ENCODE data around the gene BTG2.
"Not testable (repeated sequence)": the region's sequence is repeated elsewhere in the genome, so short reads cannot be mapped to it uniquely, and the experiment has no call there.

BTG2 gene

DNA sequence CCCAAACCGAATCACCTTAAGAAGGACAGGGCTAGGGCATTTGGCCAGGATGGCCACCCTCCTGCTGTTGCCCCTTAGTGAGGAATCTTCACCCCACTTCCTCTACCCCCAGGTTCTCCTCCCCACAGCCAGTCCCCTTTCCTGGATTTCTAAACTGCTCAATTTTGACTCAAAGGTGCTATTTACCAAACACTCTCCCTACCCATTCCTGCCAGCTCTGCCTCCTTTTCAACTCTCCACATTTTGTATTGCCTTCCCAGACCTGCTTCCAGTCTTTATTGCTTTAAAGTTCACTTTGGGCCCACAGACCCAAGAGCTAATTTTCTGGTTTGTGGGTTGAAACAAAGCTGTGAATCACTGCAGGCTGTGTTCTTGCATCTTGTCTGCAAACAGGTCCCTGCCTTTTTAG lies 3.6 kb downstream of the BTG2 start:
- peaks cover 52% of the 10 kb centered on the region for H3K4me1 Mint-ChIP-seq
- H3K27ac Mint-ChIP-seq: peak overlapping the region; percentile 87
- H3K36me3 Mint-ChIP-seq (ENCODE audit: low read depth): peaks cover 53% of the 10 kb centered on the region
- DNase-seq (no peak), ATAC-seq (no peak)
- H3K4me3 Mint-ChIP-seq: peak overlapping the region; percentile 97
- no peaks in the 10 kb centered on the region for H3K9me3 Mint-ChIP-seq
- no peaks in the 10 kb centered on the region for H3K27me3 Mint-ChIP-seq

DNA sequence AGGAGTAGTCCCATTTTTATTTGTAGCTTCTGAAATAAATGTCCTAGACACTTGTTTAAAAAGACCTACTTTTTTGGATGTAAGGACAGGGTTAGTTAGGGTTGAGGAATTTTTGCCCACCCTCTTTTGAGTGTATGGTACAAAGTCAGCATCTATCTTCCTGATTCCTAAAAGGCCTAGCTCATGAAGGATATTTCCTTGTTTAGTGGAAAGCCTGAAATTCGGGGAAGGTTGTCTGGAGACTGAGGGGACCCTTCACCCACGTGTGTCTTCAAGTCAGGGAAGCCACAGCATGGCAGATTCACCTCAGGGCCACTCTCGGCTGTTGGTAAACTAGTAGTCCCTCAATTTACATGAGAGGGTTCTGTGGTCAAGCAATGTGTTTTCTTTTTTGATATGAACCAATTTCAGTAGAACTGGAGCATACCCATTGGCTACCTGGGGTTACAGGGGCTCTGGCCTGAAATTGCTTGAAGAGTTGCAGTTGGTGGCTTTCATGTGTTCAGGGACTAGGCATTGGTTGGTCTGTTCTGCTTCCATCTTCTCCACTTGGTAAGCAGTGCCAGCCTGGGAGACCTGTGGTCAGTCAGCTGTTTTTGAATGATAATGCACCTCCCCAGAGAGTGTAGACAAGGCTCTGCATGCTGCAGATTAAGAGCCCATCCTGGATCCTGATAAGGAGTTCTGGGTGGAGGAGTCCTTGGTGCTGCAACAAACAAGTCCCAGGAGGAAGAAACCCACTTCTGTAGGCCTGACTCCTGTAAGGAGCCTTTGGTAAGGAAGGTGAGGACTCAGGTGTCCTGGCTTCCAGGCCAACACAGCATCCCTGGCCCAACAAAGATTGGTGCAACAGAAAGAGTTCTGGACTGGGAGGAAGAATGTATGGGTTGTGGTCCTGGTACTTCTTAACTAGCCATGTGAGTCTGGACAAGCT lies 6.3 kb downstream of the BTG2 start:
- Mint-ChIP-seq H3K9me3 (no peaks in the 10 kb centered on the region), H3K4me1 (peaks cover 41% of the 10 kb centered on the region), H3K36me3 (ENCODE audit: low read depth) (peaks cover 52% of the 10 kb centered on the region), H3K4me3 (no peak overlapping the region), H3K27ac (peak overlapping the region; percentile 27), H3K27me3 (no peaks in the 10 kb centered on the region)
- no peak for DNase-seq
- ATAC-seq: peak; percentile 12

GRCh38 chr1:203314025-203314759 lies 8.9 kb downstream of the BTG2 start:
- not testable (repeated sequence) for H3K9me3 Mint-ChIP-seq, ATAC-seq, DNase-seq, H3K27ac Mint-ChIP-seq, H3K4me3 Mint-ChIP-seq, H3K27me3 Mint-ChIP-seq
- H3K36me3 Mint-ChIP-seq (ENCODE audit: low read depth): peaks cover 27% of the 10 kb centered on the region
- H3K4me1 Mint-ChIP-seq: peaks cover 34% of the 10 kb centered on the region

- ATAC-seq: no peak
- peaks cover 35% of the 10 kb centered on the region for H3K4me1 Mint-ChIP-seq
- H3K36me3 Mint-ChIP-seq (ENCODE audit: low read depth): peaks cover 14% of the 10 kb centered on the region
- no peak for DNase-seq
- no peak overlapping the region for H3K4me3 Mint-ChIP-seq
- no peaks in the 10 kb centered on the region for H3K27me3 Mint-ChIP-seq
- H3K9me3 Mint-ChIP-seq: no peaks in the 10 kb centered on the region
- H3K27ac Mint-ChIP-seq: no peak overlapping the region
Observed at GRCh38 chr1:203316626-203317093, 11.3 kb downstream of the BTG2 start.

- DNase-seq: no peak
- Mint-ChIP-seq H3K27ac (no peak overlapping the region), H3K4me3 (no peak overlapping the region), H3K36me3 (ENCODE audit: low read depth) (peaks cover 14% of the 10 kb centered on the region), H3K27me3 (no peaks in the 10 kb centered on the region), H3K4me1 (peaks cover 42% of the 10 kb centered on the region), H3K9me3 (no peaks in the 10 kb centered on the region)
- ATAC-seq: no peak
Observed at GRCh38 chr1:203317429-203318228, 12.3 kb downstream of the BTG2 start.

GRCh38 chr1:203318229-203318517 lies 12.9 kb downstream of the BTG2 start:
- H3K27ac Mint-ChIP-seq: no peak overlapping the region
- ATAC-seq: no peak
- H3K36me3 Mint-ChIP-seq (ENCODE audit: low read depth): peaks cover 14% of the 10 kb centered on the region

DNA sequence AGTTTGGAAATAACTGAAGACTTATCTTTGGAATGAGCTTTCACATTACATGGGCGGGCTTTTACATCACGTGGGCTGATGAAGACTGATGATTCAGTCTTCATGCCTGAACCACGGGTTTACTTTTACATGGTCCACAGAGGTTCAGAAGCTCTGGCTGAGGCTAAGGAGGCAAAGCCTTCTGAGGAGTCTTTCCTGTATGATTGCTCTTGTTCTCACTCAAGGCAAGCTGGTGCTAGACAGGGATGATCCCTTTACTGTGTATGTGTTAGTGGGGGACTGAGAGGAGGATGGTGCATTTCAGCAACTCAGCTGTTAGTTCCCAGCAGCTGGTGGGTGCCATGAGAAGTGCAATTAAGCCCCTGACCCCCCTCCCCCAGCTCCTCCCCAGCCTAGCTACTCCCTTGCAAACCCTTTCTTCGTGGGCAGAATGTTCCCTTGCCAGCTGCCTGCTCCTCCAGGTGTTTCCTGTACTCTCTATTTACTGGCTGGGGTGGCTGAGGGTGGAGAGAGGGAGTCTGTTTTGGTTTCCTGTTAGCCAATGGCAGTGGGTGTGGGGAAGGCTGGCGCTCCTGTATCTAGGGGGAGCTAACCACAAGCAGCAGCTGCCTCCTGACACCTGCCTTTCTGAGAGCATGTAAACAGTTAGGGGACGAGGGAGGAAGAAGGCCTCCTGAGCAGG lies 15.4 kb downstream of the BTG2 start:
- H3K36me3 Mint-ChIP-seq (ENCODE audit: low read depth): no peaks in the 10 kb centered on the region
- DNase-seq (peak; percentile 51), ATAC-seq (peak; percentile 51)
- peaks cover 73% of the 10 kb centered on the region for H3K4me1 Mint-ChIP-seq
- H3K4me3 Mint-ChIP-seq: no peak overlapping the region
- no peaks in the 10 kb centered on the region for H3K27me3 Mint-ChIP-seq
- peak overlapping the region; percentile 79 for H3K27ac Mint-ChIP-seq
- H3K9me3 Mint-ChIP-seq: no peaks in the 10 kb centered on the region

More at GRCh38 chr1:203318229-203318517, 12.9 kb downstream of the BTG2 start:
- H3K27me3 Mint-ChIP-seq: no peaks in the 10 kb centered on the region
- no peak for DNase-seq
- peaks cover 48% of the 10 kb centered on the region for H3K4me1 Mint-ChIP-seq
- H3K9me3 Mint-ChIP-seq: no peaks in the 10 kb centered on the region
- no peak overlapping the region for H3K4me3 Mint-ChIP-seq

GRCh38 chr1:203321273-203322052 lies 16.1 kb downstream of the BTG2 start:
- H3K9me3 Mint-ChIP-seq: no peaks in the 10 kb centered on the region
- peaks cover 81% of the 10 kb centered on the region for H3K4me1 Mint-ChIP-seq
- no peak for DNase-seq
- no peaks in the 10 kb centered on the region for H3K36me3 Mint-ChIP-seq (ENCODE audit: low read depth)
- no peaks in the 10 kb centered on the region for H3K27me3 Mint-ChIP-seq
- no peak overlapping the region for H3K4me3 Mint-ChIP-seq
- no peak for ATAC-seq
- peak overlapping the region; percentile 79 for H3K27ac Mint-ChIP-seq

GRCh38 chr1:203322500-203323179 lies 17.3 kb downstream of the BTG2 start:
- no peak for DNase-seq
- no peak for ATAC-seq
- no peaks in the 10 kb centered on the region for H3K9me3 Mint-ChIP-seq
- H3K4me3 Mint-ChIP-seq: no peak overlapping the region
- no peak overlapping the region for H3K27ac Mint-ChIP-seq
- H3K4me1 Mint-ChIP-seq: peaks cover 86% of the 10 kb centered on the region
- no peaks in the 10 kb centered on the region for H3K36me3 Mint-ChIP-seq (ENCODE audit: low read depth)
- no peaks in the 10 kb centered on the region for H3K27me3 Mint-ChIP-seq

DNA sequence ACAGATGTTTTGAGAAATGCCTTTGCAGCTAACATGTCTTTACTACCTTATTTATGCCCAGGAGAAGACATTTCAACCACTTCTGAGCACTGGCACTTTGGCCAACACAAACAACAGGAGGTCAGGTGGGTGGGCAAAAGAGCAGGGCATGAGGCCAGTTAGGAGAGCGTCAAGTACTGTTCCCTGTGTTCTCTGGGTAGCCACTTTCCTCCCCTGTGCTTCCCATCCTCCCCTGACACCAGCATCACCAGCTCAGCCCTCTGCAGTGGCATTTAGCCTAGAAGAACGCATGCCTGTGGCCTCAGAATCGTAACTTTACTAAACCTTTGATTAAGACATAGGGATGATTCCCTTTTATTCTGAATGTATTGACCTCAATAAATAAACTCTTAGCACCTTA lies 18.3 kb downstream of the BTG2 start:
- Mint-ChIP-seq H3K27ac (peak overlapping the region; percentile 75), H3K27me3 (no peaks in the 10 kb centered on the region)

GRCh38 chr1:203324105-203325025 lies 19.0 kb downstream of the BTG2 start:
- ATAC-seq: no peak

More for the DNA sequence above, 18.3 kb downstream of the BTG2 start:
- DNase-seq: no peak
- ATAC-seq: no peak
- H3K36me3 Mint-ChIP-seq (ENCODE audit: low read depth): no peaks in the 10 kb centered on the region
- H3K9me3 Mint-ChIP-seq: no peaks in the 10 kb centered on the region
- H3K4me1 Mint-ChIP-seq: peaks cover 93% of the 10 kb centered on the region
- peak overlapping the region; percentile 57 for H3K4me3 Mint-ChIP-seq

DNA sequence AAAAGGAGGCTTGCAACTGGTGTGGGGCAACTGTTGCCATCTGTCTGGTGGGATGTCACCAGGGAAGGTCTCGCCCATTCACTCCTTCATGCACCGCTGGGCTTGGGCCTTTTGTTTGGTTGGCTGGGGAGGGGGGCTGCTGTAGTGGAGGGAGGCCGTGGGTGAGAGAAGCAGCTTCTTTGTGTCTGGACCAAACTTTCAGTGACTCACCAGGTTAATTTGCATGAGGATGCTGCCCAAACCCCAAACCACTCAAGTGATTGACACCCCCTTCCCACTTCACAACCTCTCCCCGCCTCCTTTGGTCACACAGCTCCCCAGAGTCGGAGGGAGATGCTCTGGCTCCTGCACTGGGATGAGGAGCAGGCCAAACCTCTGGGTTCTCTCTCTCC lies 19.7 kb downstream of the BTG2 start:
- peak; percentile 67 for DNase-seq
- Mint-ChIP-seq H3K27ac (peak overlapping the region; percentile 93), H3K27me3 (no peaks in the 10 kb centered on the region), H3K36me3 (ENCODE audit: low read depth) (no peaks in the 10 kb centered on the region), H3K4me3 (peak overlapping the region; percentile 45), H3K9me3 (no peaks in the 10 kb centered on the region), H3K4me1 (peaks cover 86% of the 10 kb centered on the region)
- ATAC-seq: peak; percentile 38

More at GRCh38 chr1:203324105-203325025, 19.0 kb downstream of the BTG2 start:
- H3K27me3 Mint-ChIP-seq: no peaks in the 10 kb centered on the region
- H3K4me3 Mint-ChIP-seq: peak overlapping the region; percentile 57
- H3K4me1 Mint-ChIP-seq: peaks cover 92% of the 10 kb centered on the region
- H3K36me3 Mint-ChIP-seq (ENCODE audit: low read depth): no peaks in the 10 kb centered on the region
- no peaks in the 10 kb centered on the region for H3K9me3 Mint-ChIP-seq
- peak overlapping the region; percentile 93 for H3K27ac Mint-ChIP-seq
- peak; percentile 45 for DNase-seq

All from activated naive CD8-positive, alpha-beta T cell treated with anti-CD3 and anti-CD28 coated beads, Interleukin-2, amount 50 U/mL, for 24 hours (primary cell).